ENCODE results near the gene CXXC5.

CXXC5 gene

DNA sequence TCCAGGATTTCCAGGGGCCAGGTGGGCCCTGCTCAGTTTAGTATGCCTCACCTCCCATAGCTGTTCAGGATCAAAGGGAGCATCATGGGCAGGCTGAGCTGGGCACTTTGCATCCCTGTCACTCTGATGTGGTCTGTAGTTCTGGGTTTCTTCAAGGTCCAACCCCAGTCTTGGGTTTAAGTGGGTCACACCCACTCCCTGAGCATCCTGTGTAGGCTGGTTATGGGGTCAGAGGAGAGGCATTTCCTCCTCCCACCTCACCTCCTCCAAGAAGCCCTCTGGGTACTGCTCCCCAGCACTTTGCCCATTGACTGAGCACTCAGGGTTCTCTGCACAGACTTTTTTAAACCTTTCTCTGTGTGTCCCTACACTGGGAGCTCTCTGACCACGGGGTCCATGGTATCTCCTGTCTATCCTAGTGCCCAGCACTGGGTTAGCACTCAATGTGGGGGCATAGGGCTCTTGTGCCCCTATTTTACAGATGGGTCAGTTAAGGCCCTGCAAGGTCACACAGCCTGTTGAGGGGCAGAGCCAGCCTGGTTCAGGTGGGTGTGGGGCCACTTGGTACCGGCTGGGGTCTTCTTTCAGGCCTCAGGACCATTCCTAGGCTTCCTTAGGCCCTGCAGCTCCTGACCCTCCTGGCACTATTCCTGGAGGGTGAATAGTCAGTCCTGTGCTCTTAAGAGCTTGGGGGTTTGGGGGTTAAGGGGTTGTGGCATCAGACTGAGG lies 19.0 kb downstream of the CXXC5 start:
- Histone ChIP-seq H2AFZ (ENCODE audit: low read depth, low read length) (no peak overlapping the region), H3K4me2 (ENCODE audit: insufficient read depth, low read length) (no peak overlapping the region), H3K27me3 (ENCODE audit: insufficient read depth, low read length, poor library complexity) (no peaks in the 10 kb centered on the region), H3K9ac (ENCODE audit: low read depth, low read length) (no peak overlapping the region; the same call in 1 of the 2 replicates), H3K9me3 (ENCODE audit: insufficient read depth, low read length, severe bottlenecking) (no peaks in the 10 kb centered on the region), H3K79me2 (ENCODE audit: insufficient read depth, low read length) (peaks cover 93% of the 10 kb centered on the region), H4K20me1 (ENCODE audit: insufficient read depth, low read length) (peaks cover 40% of the 10 kb centered on the region), H3K4me3 (ENCODE audit: low read depth in 1 of 2, low read length in 2 of 2) (no peak overlapping the region), H3K27ac (ENCODE audit: low read length) (peak overlapping the region; percentile 63), H3K36me3 (ENCODE audit: insufficient read depth, low read length) (0 out of 2 replicates have a peak, but pooled peaks cover 4% of the 10 kb centered on the region), H3K4me1 (ENCODE audit: insufficient read depth, low read length) (peaks cover 58% of the 10 kb centered on the region)
- DNase-seq (peak; percentile 49), ATAC-seq (ENCODE audit: insufficient read depth, low read depth) (no peak)
- no peak for TF ChIP-seq EZH2 (IDR thresholded peaks at IDR 0.05; ENCODE audit: borderline replicate concordance, low read depth, low read length, severe bottlenecking)
- TF ChIP-seq, protein P1, sequence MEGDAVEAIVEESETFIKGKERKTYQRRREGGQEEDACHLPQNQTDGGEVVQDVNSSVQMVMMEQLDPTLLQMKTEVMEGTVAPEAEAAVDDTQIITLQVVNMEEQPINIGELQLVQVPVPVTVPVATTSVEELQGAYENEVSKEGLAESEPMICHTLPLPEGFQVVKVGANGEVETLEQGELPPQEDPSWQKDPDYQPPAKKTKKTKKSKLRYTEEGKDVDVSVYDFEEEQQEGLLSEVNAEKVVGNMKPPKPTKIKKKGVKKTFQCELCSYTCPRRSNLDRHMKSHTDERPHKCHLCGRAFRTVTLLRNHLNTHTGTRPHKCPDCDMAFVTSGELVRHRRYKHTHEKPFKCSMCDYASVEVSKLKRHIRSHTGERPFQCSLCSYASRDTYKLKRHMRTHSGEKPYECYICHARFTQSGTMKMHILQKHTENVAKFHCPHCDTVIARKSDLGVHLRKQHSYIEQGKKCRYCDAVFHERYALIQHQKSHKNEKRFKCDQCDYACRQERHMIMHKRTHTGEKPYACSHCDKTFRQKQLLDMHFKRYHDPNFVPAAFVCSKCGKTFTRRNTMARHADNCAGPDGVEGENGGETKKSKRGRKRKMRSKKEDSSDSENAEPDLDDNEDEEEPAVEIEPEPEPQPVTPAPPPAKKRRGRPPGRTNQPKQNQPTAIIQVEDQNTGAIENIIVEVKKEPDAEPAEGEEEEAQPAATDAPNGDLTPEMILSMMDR (IDR thresholded peaks at IDR 0.05; ENCODE audit: borderline replicate concordance, extremely low read depth, low read length, poor library complexity, severe bottlenecking), result no peak

DNA sequence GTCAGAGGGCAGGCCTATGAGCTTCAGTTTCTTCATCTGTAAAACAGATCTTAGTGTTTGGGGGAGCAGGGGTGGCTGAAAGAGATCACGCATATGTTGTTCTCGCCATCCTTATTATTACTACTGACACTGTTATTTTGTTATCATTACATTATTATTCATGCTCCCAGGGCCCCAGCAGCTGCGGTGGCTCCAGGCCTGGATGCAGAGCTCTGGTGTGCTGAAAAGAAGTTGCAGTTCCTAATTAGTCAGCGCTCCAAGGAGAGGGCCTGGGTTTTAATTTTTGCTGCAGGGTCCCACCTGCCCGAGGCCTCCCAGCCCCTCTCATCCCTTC lies 19.5 kb downstream of the CXXC5 start:
- H3K9ac ChIP-seq (ENCODE audit: low read depth, low read length), result no peak overlapping the region; the same call in 1 of the 2 replicates
- H3K27ac ChIP-seq (ENCODE audit: low read length), result peak overlapping the region; percentile 63
- no peaks in the 10 kb centered on the region for H3K9me3 ChIP-seq (ENCODE audit: insufficient read depth, low read length, severe bottlenecking)
- peaks cover 36% of the 10 kb centered on the region for H4K20me1 ChIP-seq (ENCODE audit: insufficient read depth, low read length)
- H2AFZ ChIP-seq (ENCODE audit: low read depth, low read length), result no peak overlapping the region
- H3K4me1 ChIP-seq (ENCODE audit: insufficient read depth, low read length), result peaks cover 62% of the 10 kb centered on the region
- no peaks in the 10 kb centered on the region for H3K27me3 ChIP-seq (ENCODE audit: insufficient read depth, low read length, poor library complexity)
- no peak overlapping the region for H3K4me3 ChIP-seq (ENCODE audit: low read depth in 1 of 2, low read length in 2 of 2)
- 0 out of 2 replicates have a peak, but pooled peaks cover 4% of the 10 kb centered on the region for H3K36me3 ChIP-seq (ENCODE audit: insufficient read depth, low read length)
- DNase-seq (no peak), ATAC-seq (ENCODE audit: insufficient read depth, low read depth) (no peak)
- no peak for TF ChIP-seq EZH2 (IDR thresholded peaks at IDR 0.05; ENCODE audit: borderline replicate concordance, low read depth, low read length, severe bottlenecking)
- TF ChIP-seq, protein P1 (IDR thresholded peaks at IDR 0.05; ENCODE audit: borderline replicate concordance, extremely low read depth, low read length, poor library complexity, severe bottlenecking), result no peak
- peaks cover 93% of the 10 kb centered on the region for H3K79me2 ChIP-seq (ENCODE audit: insufficient read depth, low read length)
- no peak overlapping the region; the same call in 1 of the 2 replicates for H3K4me2 ChIP-seq (ENCODE audit: insufficient read depth, low read length)

DNA sequence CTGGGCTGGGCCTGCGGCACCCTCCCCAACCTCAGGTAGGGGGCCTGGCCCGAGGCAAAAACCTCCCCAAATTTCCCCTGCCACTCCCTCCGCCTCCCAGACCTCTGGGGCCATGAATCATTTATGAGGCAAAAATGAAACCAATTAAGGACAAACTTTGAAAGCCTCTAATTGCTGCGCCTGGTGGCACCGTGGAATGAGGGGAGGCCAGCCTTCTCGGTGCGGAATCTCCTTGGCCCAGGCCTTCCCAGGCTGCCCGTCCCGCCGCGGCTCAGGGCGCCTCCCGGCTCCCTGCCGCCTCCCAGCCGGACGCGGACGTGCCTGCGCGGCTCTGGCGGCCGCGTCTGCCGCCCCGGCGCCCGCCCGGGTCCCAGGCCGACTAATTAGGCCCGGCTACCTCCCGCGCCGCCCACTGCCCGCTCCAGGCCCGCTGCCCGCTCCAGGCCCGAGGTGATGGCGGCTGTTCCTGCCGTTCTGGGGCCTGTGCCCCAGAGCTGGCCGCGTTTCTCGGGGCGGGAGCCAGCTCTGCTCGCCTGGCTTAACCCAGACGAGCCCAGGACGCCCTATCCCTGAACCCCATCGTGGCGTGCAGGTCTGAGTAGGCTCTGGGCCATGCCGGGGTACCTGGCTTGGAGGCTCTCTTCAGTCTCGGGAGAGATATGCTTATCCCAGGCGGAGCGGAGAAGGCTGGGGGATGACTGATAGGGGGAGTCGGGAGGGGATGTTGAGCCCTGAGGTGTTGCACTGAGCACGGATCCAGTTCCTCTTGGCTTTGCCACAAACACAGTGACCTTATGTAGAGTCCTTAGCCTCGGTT lies 20.1 kb downstream of the CXXC5 start:
- H3K36me3 ChIP-seq (ENCODE audit: insufficient read depth, low read length), result 0 out of 2 replicates have a peak, but pooled peaks cover 4% of the 10 kb centered on the region
- H3K4me2 ChIP-seq (ENCODE audit: insufficient read depth, low read length), result peak overlapping the region; percentile 69
- ATAC-seq (ENCODE audit: insufficient read depth, low read depth), result no peak
- H3K27ac ChIP-seq (ENCODE audit: low read length), result peak overlapping the region; percentile 94
- no peaks in the 10 kb centered on the region for H3K9me3 ChIP-seq (ENCODE audit: insufficient read depth, low read length, severe bottlenecking)
- TF ChIP-seq, protein P1 (IDR thresholded peaks at IDR 0.05; ENCODE audit: borderline replicate concordance, extremely low read depth, low read length, poor library complexity, severe bottlenecking), result no peak
- no peak for TF ChIP-seq EZH2 (IDR thresholded peaks at IDR 0.05; ENCODE audit: borderline replicate concordance, low read depth, low read length, severe bottlenecking)
- H4K20me1 ChIP-seq (ENCODE audit: insufficient read depth, low read length), result peaks cover 34% of the 10 kb centered on the region
- H3K4me3 ChIP-seq (ENCODE audit: low read depth in 1 of 2, low read length in 2 of 2), result peak overlapping the region in 1 of 2 experiments; percentile 52; a peak in 1 of 4 replicates
- H3K4me1 ChIP-seq (ENCODE audit: insufficient read depth, low read length), result peaks cover 68% of the 10 kb centered on the region
- H3K9ac ChIP-seq (ENCODE audit: low read depth, low read length), result peak overlapping the region; percentile 61; the same call in 1 of the 2 replicates
- H2AFZ ChIP-seq (ENCODE audit: low read depth, low read length), result no peak overlapping the region
- no peaks in the 10 kb centered on the region for H3K27me3 ChIP-seq (ENCODE audit: insufficient read depth, low read length, poor library complexity)
- peaks cover 93% of the 10 kb centered on the region for H3K79me2 ChIP-seq (ENCODE audit: insufficient read depth, low read length)
- no peak for DNase-seq

Measured in DND-41 (cell line).